Subcutaneous preadipocyte (primary cell): ENCODE measurements around the gene WFDC8. TPM values are rescaled to one million over a fixed set of nuclear protein-coding genes. Genes with fewer than 3 reads are reported as not detected.

Source experiments
- small RNA-seq: library from RNA; depleted of rRNA; stranded (forward); fragments of <200 nt; gene quantifications from one replicate; pipeline ENCODE3, GENCODE V24; 2012
- total RNA-seq: library from RNA; depleted of rRNA; stranded (reverse); fragments of >200 nt; gene quantifications from 2 replicates; pipeline ENCODE4 v1.2.3, GENCODE V29; 2012

Gene WFDC8
- not detected in 2 replicates for total RNA-seq

DNA sequence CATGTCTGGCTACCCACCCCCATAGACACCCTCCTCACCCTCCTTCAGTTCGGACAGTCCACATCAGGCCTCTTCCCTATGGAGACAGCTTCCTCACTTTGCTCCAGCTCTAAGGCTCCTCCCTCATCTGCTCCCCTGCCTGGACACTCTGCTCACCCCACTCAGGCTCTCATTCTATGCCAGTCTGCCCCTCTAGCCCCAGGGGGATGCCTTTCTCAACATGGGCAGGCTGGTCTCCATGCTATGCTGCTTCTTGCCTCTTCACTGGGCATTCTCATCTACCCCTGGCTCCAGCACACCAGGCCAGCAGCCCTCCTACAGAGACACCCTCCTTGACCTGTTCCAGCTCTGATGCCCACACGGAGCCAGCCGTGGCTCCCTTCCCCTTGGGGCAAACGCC lies at the start of gene WFDC8:
WFDC8 (minus strand) TSS at position 101 of the 400 bp plus-strand sequence; CDS start at position 64, 37 bp downstream.

DNA sequence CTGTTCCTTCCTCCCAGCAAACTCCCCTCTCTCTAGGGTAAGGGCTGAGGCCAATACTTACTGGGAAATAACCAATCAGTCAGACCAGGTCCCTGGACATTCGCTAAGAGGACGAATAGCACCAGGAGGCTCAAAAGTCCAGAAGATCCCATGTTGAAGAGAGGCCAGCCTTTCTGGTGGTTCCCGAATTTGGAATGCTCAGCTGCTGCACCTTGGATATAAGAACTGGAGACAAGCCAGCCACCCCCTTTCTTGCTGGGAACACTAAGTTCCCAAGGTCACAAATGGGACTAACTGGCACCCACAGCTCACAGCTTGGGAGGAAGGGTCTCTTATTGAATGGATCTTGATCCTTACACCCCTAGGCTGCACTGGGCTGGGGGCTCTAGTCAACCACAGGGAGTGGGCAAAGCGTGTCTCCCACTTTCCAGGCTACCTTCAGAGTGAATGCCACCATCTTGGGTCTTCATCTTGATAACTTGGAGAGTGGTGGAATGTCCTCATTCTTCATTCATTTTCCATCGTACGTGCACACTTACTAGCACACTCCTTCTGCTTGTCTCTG lies 31.8 kb downstream of the WFDC8 start, which contains the start of gene EPPIN:
EPPIN (minus strand) TSS at position 196 of the 565 bp plus-strand sequence; CDS start at position 152, 44 bp downstream.

DNA sequence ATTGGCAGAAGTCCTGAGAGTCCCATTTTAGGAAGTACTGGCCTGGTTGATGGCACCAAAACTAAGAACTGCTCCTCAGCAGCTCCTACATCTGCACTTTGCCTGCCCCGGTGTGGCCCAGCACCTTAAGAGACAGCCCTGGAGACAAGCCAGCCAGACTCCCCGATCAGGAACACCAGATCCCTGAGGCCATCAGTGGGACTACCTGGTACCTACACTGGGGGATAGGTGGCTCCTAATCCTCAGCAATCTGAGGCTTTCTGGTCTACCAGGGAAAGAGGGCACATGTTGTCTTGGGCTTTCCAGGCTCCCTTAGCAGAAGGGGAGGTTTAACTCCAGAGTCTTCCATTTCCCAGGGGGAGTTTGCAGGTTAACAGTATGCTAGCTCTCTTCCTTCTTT lies 39.7 kb downstream of the WFDC8 start, which contains the start of gene WFDC6:
WFDC6 (minus strand) TSS at position 101 of the 400 bp plus-strand sequence; CDS start at position 26, 75 bp downstream.

DNA sequence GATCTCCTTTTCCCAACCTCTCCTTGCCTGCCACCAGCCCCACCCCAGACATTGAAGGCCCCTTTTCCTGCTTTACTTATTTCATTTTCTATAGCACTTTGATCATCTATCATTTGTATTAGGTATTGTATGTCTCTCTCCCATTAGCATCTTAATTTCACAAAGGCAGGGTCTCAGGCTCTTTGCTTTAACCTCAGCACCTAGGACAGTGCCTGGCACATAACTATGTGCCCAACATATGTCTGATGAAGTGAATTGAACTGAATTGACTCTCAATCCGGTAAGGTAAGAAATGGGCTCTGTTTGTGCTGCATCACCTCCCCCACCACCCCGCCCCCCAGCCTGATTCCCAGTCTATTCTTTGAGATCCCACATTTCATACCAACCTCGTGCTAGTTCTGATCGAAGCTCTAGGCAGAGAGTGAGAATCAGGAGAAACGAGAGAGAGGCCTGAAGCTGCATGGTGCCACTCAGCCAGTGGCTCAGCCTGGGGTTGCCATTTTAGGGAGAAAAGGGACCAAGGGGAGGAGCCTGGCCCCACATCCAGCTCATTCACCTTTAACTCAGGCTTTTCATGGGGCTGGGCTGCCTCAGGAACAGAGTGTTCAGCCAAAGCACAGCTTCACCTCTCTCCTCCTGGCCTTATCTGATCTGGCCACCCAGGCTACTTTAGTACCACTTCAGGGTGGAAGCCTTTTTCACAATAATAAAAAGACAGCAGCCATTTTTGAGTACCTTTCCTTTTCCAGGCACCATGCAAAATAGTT lies 63.8 kb downstream of the WFDC8 start, which contains the start of gene SPINT3:
SPINT3 (minus strand) TSS at position 476 of the 767 bp plus-strand sequence; CDS start at position 462, 14 bp downstream.

Small RNA genes within 50 kb of the gene (small RNA-seq; reads per million reads assigned to genes)
- not detected for gene AL031663.1
- gene HSPD1P21: not detected
- not detected for gene RNA5SP485

Other genes with a start within 250 kb of the WFDC8 start
- 65.4 and 65.5 TPM in 2 replicates for gene SDC4, start 230.9 kb downstream of the WFDC8 start, total RNA-seq
- gene SYS1, start 216.1 kb downstream of the WFDC8 start, total RNA-seq: 18.0 and 19.5 TPM in 2 replicates
- gene TP53TG5, start 201.0 kb downstream of the WFDC8 start, total RNA-seq: not detected in 2 replicates
- 0.59 and 1.8 TPM in 2 replicates for gene DBNDD2, start 171.0 kb downstream of the WFDC8 start, total RNA-seq
- 30.9 and 45.6 TPM in 2 replicates for gene PIGT, start 163.1 kb downstream of the WFDC8 start, total RNA-seq
- gene WFDC2, start 109.5 kb downstream of the WFDC8 start, total RNA-seq: not detected in 2 replicates
- gene SPINT3, start 63.7 kb downstream of the WFDC8 start, total RNA-seq: not detected in 2 replicates
- not detected in 2 replicates for gene WFDC6, start 39.8 kb downstream of the WFDC8 start, total RNA-seq
- not detected in 2 replicates for gene EPPIN, start 31.9 kb downstream of the WFDC8 start, total RNA-seq
- gene WFDC10A, start 50.5 kb upstream of the WFDC8 start, total RNA-seq: 0.73 TPM in 1 of 2 replicates, not detected in the other
- not detected in 2 replicates for gene WFDC9, start 52.0 kb upstream of the WFDC8 start, total RNA-seq
- not detected in 2 replicates for gene WFDC11, start 91.0 kb upstream of the WFDC8 start, total RNA-seq
- gene WFDC13, start 122.8 kb upstream of the WFDC8 start, total RNA-seq: not detected in 2 replicates
- not detected in 2 replicates for gene WFDC10B, start 125.7 kb upstream of the WFDC8 start, total RNA-seq
- gene SPINT4, start 143.1 kb upstream of the WFDC8 start, total RNA-seq: not detected in 2 replicates
- 0.20 and 0.73 TPM in 2 replicates for gene WFDC3, start 212.6 kb upstream of the WFDC8 start, total RNA-seq
- gene DNTTIP1, start 212.7 kb upstream of the WFDC8 start, total RNA-seq: 13.5 and 15.4 TPM in 2 replicates
- 31.2 and 36.4 TPM in 2 replicates for gene UBE2C, start 233.4 kb upstream of the WFDC8 start, total RNA-seq
- 0.73 TPM in 1 of 2 replicates, not detected in the other for gene TNNC2, start 248.0 kb upstream of the WFDC8 start, total RNA-seq